ENCODE results near the gene ZNF418.
"Not testable (repeated sequence)": the region's sequence is repeated elsewhere in the genome, so short reads cannot be mapped to it uniquely, and the experiment has no call there.

The ZNF418 gene

GRCh38 chr19:57886046-57886445 is 49.2 kb downstream of the ZNF418 start:
- ChIA-PET CTCF (interaction anchor here (1.2 kb wide), 1 partner anchor 29 kb away, joined by 3 read pairs; no protein-coding TSS in a partner anchor), POLR2A (no interaction called here)
- DNase-seq (ENCODE audit: low read depth, low spot score): no peak
- no peak overlapping the region for H3K4me3 ChIP-seq (ENCODE audit: low read depth, low read length)
- no peak for TF ChIP-seq CTCF (IDR thresholded peaks at IDR 0.05; ENCODE audit: insufficient read depth, low read length, missing control alignments)

GRCh38 chr19:57873883-57874799 is 61.1 kb downstream of the ZNF418 start:
- CTCF ChIA-PET; DNase-seq (ENCODE audit: low read depth, low spot score); H3K4me3 ChIP-seq (ENCODE audit: low read depth, low read length): not testable (repeated sequence)
- POLR2A ChIA-PET: interaction anchor here (0.6 kb wide), 1 partner anchor 19 kb away, joined by 3 read pairs; no protein-coding TSS in a partner anchor

- ChIA-PET POLR2A (no interaction called here), CTCF (no interaction called here)
- H3K4me3 ChIP-seq (ENCODE audit: low read depth, low read length): no peak overlapping the region
- TF ChIP-seq CTCF (IDR thresholded peaks at IDR 0.05; ENCODE audit: insufficient read depth, low read length, missing control alignments): no peak
- no peak for DNase-seq (ENCODE audit: low read depth, low spot score)
These were observed 62.8 kb downstream of the ZNF418 start for GRCh38 chr19:57872450-57872849.
